HCT116 (cell line): ENCODE measurements around the gene CPEB3. TPM values are rescaled to one million over a fixed set of nuclear protein-coding genes. Genes with fewer than 3 reads are reported as not detected.

ENCODE experiments used
- ATAC-seq: fragments of 200-7000 bp; cut with Tn5 transposase; 2 replicates; pipeline ENCODE4 v1.9.1; 2020; ENCODE audit warnings: mild to moderate bottlenecking, moderate library complexity
- BruUV-seq: library from RNA; stranded (reverse); fragments of 400-500 nt; replicated peaks from 2 replicates; lab custom pipeline; 2021; lab: Mats Ljungman, UMichigan
- CTCF ChIA-PET: fragments of 300-600 bp; sonication (Branson Sonifier 250); formaldehyde crosslinking; loops from one replicate; lab custom pipeline; 2021; ENCODE audit warnings: antibody characterized with exemption; lab: Charles Lee
- POLR2A ChIA-PET: fragments of 300-600, 350-600 bp; sonication (Branson Sonifier 250); formaldehyde crosslinking; loops from one replicate; lab custom pipeline; 2021; ENCODE audit warnings: antibody characterized with exemption; lab: Charles Lee
- RAD21 ChIA-PET, 2 experiments: fragments of 300-600 bp; sonication (Branson Sonifier 250); formaldehyde crosslinking; loops; one replicate each; lab custom pipeline; 2023; ENCODE audit warnings: low total read pairs in 2 of 2; ENCODE audit not compliant: uncharacterized antibody in 2 of 2, unreplicated experiment in 2 of 2, low non-redundant PET in 1 of 2; lab: Charles Lee
- DNase-seq: peaks from one replicate; pipeline ENCODE4 v3.0.0-alpha.2; 2010; ENCODE audit warnings: low read depth, low spot score
- H2AFZ ChIP-seq: fragments of 200-600 bp; shearing (Covaris generic), sonication (generic); 2 replicates; pipeline ENCODE4 v1.6.1; 2017; ENCODE audit warnings: low read depth, mixed run types, mixed read lengths, antibody characterized with exemption, low read length; ENCODE audit not compliant: poor library complexity, severe bottlenecking
- H3K27ac ChIP-seq: 2 replicates; pipeline ENCODE4 v1.5.1; 2012; ENCODE audit warnings: low read depth, low read length
- H3K27me3 ChIP-seq: fragments of 200-600 bp; sonication (generic); 2 replicates; pipeline ENCODE4 v1.6.1; 2016; ENCODE audit warnings: mixed run types, low read length, mixed read lengths; ENCODE audit not compliant: insufficient read depth
- H3K36me3 ChIP-seq, 2 experiments: fragments of 200-500 bp in 1 of 2; fragments of 200-600 bp in 1 of 2; sonication (Bioruptor generic) in 1 of 2; sonication (generic) in 1 of 2; 2 replicates each; pipeline versions ENCODE4 v1.5.1 to v1.6.1; 2014 to 2016; ENCODE audit warnings: low read length in 2 of 2, inconsistent platforms in 1 of 2, mixed read lengths in 1 of 2, mixed run types in 1 of 2; ENCODE audit not compliant: insufficient read depth in 2 of 2, control insufficient read depth in 1 of 2
- H3K4me1 ChIP-seq, 2 experiments: fragments of 200-600 bp in 1 of 2; sonication (generic) in 1 of 2; 2 replicates each; pipeline versions ENCODE4 v1.5.1 to v1.6.1; 2012 to 2017; ENCODE audit warnings: low read length in 2 of 2, inconsistent platforms in 1 of 2, mild to moderate bottlenecking in 1 of 2, mixed read lengths in 1 of 2, mixed run types in 1 of 2, moderate library complexity in 1 of 2; ENCODE audit not compliant: insufficient read depth in 2 of 2, control insufficient read depth in 1 of 2
- H3K4me2 ChIP-seq: fragments of 200-600 bp; sonication (generic); 2 replicates; pipeline ENCODE4 v1.6.1; 2017; ENCODE audit warnings: mixed run types, low read length, mixed read lengths
- H3K4me3 ChIP-seq, 2 experiments: fragments of 200-600 bp in 1 of 2; sonication (generic) in 1 of 2; replicated peaks in 1 of 2; 2 replicates each; pipeline ENCODE4 v1.5.1; 2011 to 2016; ENCODE audit warnings: low read length in 2 of 2, control low read depth in 1 of 2, low read depth in 1 of 2, mild to moderate bottlenecking in 1 of 2, mixed read lengths in 1 of 2, mixed run types in 1 of 2
- H3K79me2 ChIP-seq: fragments of 200-600 bp; sonication (generic); 2 replicates; pipeline ENCODE4 v1.6.1; 2017; ENCODE audit warnings: mild to moderate bottlenecking, mixed run types, low read length, moderate library complexity, mixed read lengths; ENCODE audit not compliant: insufficient read depth
- H3K9ac ChIP-seq: fragments of 200-600 bp; sonication (generic); 2 replicates; pipeline ENCODE4 v1.6.1; 2016; ENCODE audit warnings: low read length, mixed read lengths
- H3K9me2 ChIP-seq: fragments of 200-600 bp; sonication (generic), shearing (Covaris generic); 2 replicates; pipeline ENCODE4 v1.6.1; 2017; ENCODE audit warnings: mixed run types, mild to moderate bottlenecking, moderate library complexity; ENCODE audit not compliant: insufficient read depth
- H3K9me3 ChIP-seq, 2 experiments: fragments of 200-500 bp in 1 of 2; fragments of 200-600 bp in 1 of 2; sonication (Bioruptor generic) in 1 of 2; sonication (generic) in 1 of 2; 2 replicates each; pipeline ENCODE4 v1.6.1; 2014 to 2017; ENCODE audit warnings: low read length in 2 of 2, mixed read lengths in 2 of 2, inconsistent platforms in 1 of 2, low read depth in 1 of 2, mild to moderate bottlenecking in 1 of 2, mixed run types in 1 of 2, moderate library complexity in 1 of 2; ENCODE audit not compliant: control insufficient read depth in 1 of 2, insufficient read depth in 1 of 2
- H4K20me1 ChIP-seq: fragments of 200-600 bp; sonication (generic), shearing (Covaris generic); 2 replicates; pipeline ENCODE4 v1.6.1; 2017; ENCODE audit warnings: mixed run types, mild to moderate bottlenecking, moderate library complexity; ENCODE audit not compliant: insufficient read depth
- CEBPB ChIP-seq: IDR thresholded peaks from 2 replicates; pipeline ENCODE4 v1.6.1; 2012; ENCODE audit warnings: low read depth
- CTCF ChIP-seq, 3 experiments: fragments of 200-600 bp in 1 of 3; sonication (generic) in 1 of 3; IDR thresholded peaks in 2 of 3; conservative IDR thresholded peaks in 1 of 3; 2 replicates each; pipeline ENCODE4 v1.5.1; 2012 to 2017; ENCODE audit warnings: low read depth in 2 of 3, low read length in 2 of 3, antibody characterized with exemption in 1 of 3, borderline replicate concordance in 1 of 3, control low read depth in 1 of 3, mild to moderate bottlenecking in 1 of 3, mixed read lengths in 1 of 3, mixed run types in 1 of 3, moderate library complexity in 1 of 3; ENCODE audit not compliant: insufficient read depth in 1 of 3
- ELF1 ChIP-seq: IDR thresholded peaks from 2 replicates; pipeline ENCODE4 v1.6.1; 2012; ENCODE audit warnings: low read depth, borderline replicate concordance
- EZH2 ChIP-seq: fragments of 200-600 bp; sonication (generic); IDR thresholded peaks from 2 replicates; pipeline ENCODE4 v1.6.1; 2017; ENCODE audit warnings: antibody characterized with exemption, mixed run types
- EZH2phosphoT487 ChIP-seq: fragments of 200-600 bp; IDR thresholded peaks from 2 replicates; pipeline ENCODE4 v1.6.1; 2018; ENCODE audit warnings: antibody characterized with exemption, borderline replicate concordance
- FOSL1 ChIP-seq: IDR thresholded peaks from 2 replicates; pipeline ENCODE4 v1.6.1; 2012; ENCODE audit warnings: low read depth
- JUND ChIP-seq: IDR thresholded peaks from 2 replicates; pipeline ENCODE4 v1.6.1; 2012
- POLR2A ChIP-seq: IDR thresholded peaks from 2 replicates; pipeline ENCODE4 v1.7.0; 2011; ENCODE audit warnings: borderline replicate concordance; ENCODE audit not compliant: insufficient read depth, insufficient read length; ENCODE audit errors: extremely low read depth
- POLR2AphosphoS5 ChIP-seq: IDR thresholded peaks from 2 replicates; pipeline ENCODE4 v1.6.1; 2011; ENCODE audit warnings: mild to moderate bottlenecking, low read depth, low read length, moderate library complexity
- RAD21 ChIP-seq: IDR thresholded peaks from 2 replicates; pipeline ENCODE4 v1.6.1; 2012; ENCODE audit warnings: low read depth, mild to moderate bottlenecking
- SP1 ChIP-seq: IDR thresholded peaks from 2 replicates; pipeline ENCODE4 v1.6.1; 2012; ENCODE audit warnings: low read depth
- SRF ChIP-seq: IDR thresholded peaks from 2 replicates; pipeline ENCODE4 v1.6.1; 2012; ENCODE audit warnings: low read depth
- TCF7L2 ChIP-seq: IDR thresholded peaks from 2 replicates; pipeline ENCODE4 v1.7.0; 2011; ENCODE audit warnings: borderline replicate concordance, inconsistent platforms; ENCODE audit not compliant: insufficient read depth, insufficient read length; ENCODE audit errors: extremely low read depth
- YY1 ChIP-seq: IDR thresholded peaks from 2 replicates; pipeline ENCODE4 v1.6.1; 2011; ENCODE audit warnings: low read length, low read depth, moderate library complexity, mild to moderate bottlenecking; ENCODE audit not compliant: insufficient replicate concordance; ENCODE audit errors: extremely low read depth
- ZBTB33 ChIP-seq: IDR thresholded peaks from 2 replicates; pipeline ENCODE4 v1.6.1; 2011; ENCODE audit warnings: mild to moderate bottlenecking, low read length, moderate library complexity; ENCODE audit not compliant: insufficient replicate concordance; ENCODE audit errors: extremely low read depth
- ZFX ChIP-seq: fragments of 450-650 bp; IDR thresholded peaks from 2 replicates; pipeline ENCODE4 v1.6.1; 2017
- ZNF274 ChIP-seq: fragments of 200-500 bp; sonication (Bioruptor generic); IDR thresholded peaks from 2 replicates; pipeline ENCODE4 v1.6.1; 2014; ENCODE audit warnings: mild to moderate bottlenecking, low read depth, low read length, inconsistent platforms
- intact Hi-C: fragments of 100-400 bp; cut with micrococcal nuclease; formaldehyde crosslinking; loops from 2 replicates; pipeline ENCODE4 v1.10.0; 2022
- total RNA-seq: library from RNA; stranded (reverse); gene quantifications from one replicate; pipeline ENCODE4 v1.2.1, GENCODE V29; 2021; ENCODE audit not compliant: unreplicated experiment

Gene CPEB3
- total RNA-seq, 1 experiment from 2014 or later, result 3.0 TPM

DNA sequence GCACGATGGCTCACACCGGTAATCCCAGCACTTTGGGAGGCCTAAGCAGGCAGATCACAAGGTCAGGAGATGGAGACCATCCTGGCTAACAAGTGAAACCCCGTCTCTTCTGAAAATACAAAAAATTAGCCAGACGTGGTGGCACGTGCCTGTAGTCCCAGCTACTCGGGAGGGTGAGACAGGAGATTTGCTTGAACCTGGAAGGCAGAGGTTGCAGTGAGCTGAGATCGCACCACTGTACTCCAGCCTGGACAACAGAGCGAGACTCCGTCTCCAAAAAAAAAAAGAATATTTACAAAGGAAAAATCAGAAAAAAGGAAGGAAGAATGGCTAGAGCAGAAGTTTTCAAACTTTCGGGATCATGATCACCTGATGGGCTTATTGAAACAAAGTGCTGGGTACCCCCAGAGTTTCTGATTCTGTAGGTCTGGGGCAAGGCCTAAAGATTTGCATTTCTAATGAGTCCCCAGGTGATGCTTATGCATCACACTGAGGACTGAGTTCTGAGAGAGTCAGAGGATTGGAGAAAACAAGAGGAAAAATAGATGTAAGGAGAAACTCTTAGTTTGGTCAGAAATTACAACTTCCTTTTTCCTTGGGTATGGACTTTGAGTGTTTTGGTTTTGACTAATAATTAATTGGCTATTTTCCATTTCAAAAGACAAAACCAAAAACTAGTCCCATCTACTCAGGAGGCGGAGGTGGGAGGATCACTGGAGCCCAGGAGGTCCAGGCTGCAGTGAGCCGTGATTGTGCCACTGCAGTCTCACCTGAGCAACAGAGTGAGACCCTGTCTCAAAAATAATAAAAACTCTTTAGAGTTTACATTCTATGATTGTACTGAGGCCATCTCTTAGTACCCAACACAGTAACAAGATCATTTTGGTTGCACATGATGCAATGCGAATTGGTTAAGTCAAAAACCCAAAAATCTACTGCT lies 14.5 kb upstream of the CPEB3 start (continued):
- TF ChIP-seq ZBTB33, result no peak

DNA sequence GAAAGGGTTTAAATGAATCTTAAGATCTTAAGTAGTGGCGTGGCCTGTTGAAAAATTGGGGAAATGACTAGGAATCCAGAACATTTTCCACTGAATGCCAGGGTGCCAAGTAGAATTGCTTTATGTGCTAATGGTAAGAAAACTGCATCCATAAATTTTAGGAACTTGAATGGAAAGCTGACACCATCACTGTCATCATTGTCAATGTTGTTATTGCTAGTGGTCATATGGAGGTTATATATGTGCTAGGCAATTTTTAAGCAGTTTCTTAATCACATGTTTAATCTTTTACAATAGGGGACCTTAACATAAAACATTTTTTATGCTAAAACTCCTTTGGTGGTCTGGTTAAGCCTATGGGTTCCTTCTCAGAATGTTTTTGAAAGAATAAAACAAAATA lies 13.2 kb upstream of the CPEB3 start:
- no peak for TF ChIP-seq ZBTB33
- TF ChIP-seq EZH2phosphoT487, result no peak
- TF ChIP-seq SRF, result no peak
- TF ChIP-seq ZNF274, result no peak
- TF ChIP-seq FOSL1, result no peak
- TF ChIP-seq ZFX, result no peak
- TF ChIP-seq YY1, result no peak
- TF ChIP-seq CTCF (IDR thresholded peaks at IDR 0.05 in 2 of 3, conservative IDR thresholded peaks at IDR 0.05 in 1 of 3; ENCODE audit: borderline replicate concordance in 1 of 3, insufficient read depth in 1 of 3, low read depth in 2 of 3, low read length in 2 of 3), result no peak
- no peak for TF ChIP-seq JUND
- TF ChIP-seq RAD21, result no peak
- no peak for TF ChIP-seq CEBPB
- TF ChIP-seq EZH2, result no peak
- TF ChIP-seq POLR2A, result no peak
- TF ChIP-seq SP1, result no peak
- no peak for TF ChIP-seq ELF1
- no peak for TF ChIP-seq POLR2AphosphoS5
- TF ChIP-seq TCF7L2, result no peak
- peaks cover 93% of the 10 kb centered on the region for H3K79me2 ChIP-seq
- no peak overlapping the region for H3K4me3 ChIP-seq
- POLR2A ChIA-PET, result no interaction called here
- H3K4me1 ChIP-seq, result no peaks in the 10 kb centered on the region
- H2AFZ ChIP-seq, result no peak overlapping the region
- no peaks in the 10 kb centered on the region for H3K9me2 ChIP-seq
- ATAC-seq (no peak), DNase-seq (no peak)
- intact Hi-C loops, result no loop called here
- H3K27me3 ChIP-seq, result no peaks in the 10 kb centered on the region
- H3K36me3 ChIP-seq, result no peaks in the 10 kb centered on the region
- H3K9ac ChIP-seq, result no peak overlapping the region
- RAD21 ChIA-PET, result no interaction called here
- H3K27ac ChIP-seq, result no peak overlapping the region
- CTCF ChIA-PET, result interaction anchor here (1.2 kb wide), 1 partner anchor 12 kb away, joined by 5 read pairs; the partner anchor contains the start of genes CPEB3 and MARCHF5
- no peak overlapping the region for H3K4me2 ChIP-seq
- no TSS peak for BruUV-seq
- peaks cover 13% of the 10 kb centered on the region; the same call in 1 of the 2 replicates for H4K20me1 ChIP-seq
- no peaks in the 10 kb centered on the region for H3K9me3 ChIP-seq
